HepG2 (cell line): ENCODE results near the gene ZNF485. TPM values are rescaled to one million over a fixed set of nuclear protein-coding genes. Genes with fewer than 3 reads are reported as not detected.

Experiments
- CREB1 ChIP-seq, 2 experiments: fragments of 450-650 bp in 1 of 2; IDR thresholded peaks; 2 replicates each; pipeline ENCODE4 v1.6.1; 2016 to 2017; ENCODE audit warnings: control low read depth in 1 of 2, mild to moderate bottlenecking in 1 of 2, missing compliant biosample characterization in 1 of 2, missing genetic modification characterization in 1 of 2
- ELK4 ChIP-seq: sonication (generic); formaldehyde crosslinking; IDR thresholded peaks from 2 replicates; pipeline ENCODE4 v1.9.0; 2021; ENCODE audit warnings: missing genetic modification reagents, borderline replicate concordance
- FOXP1 ChIP-seq, 2 experiments: fragments of 450-650 bp in 1 of 2; IDR thresholded peaks; 2 replicates each; pipeline ENCODE4 v1.6.1; 2017 to 2018; ENCODE audit warnings: antibody characterized with exemption in 1 of 2
- GATAD1 ChIP-seq: IDR thresholded peaks from 2 replicates; pipeline ENCODE4 v1.6.1; 2016; ENCODE audit warnings: missing genetic modification reagents, missing compliant biosample characterization
- GLMP ChIP-seq: sonication (generic); formaldehyde crosslinking; IDR thresholded peaks from 2 replicates; pipeline ENCODE4 v1.9.0; 2021; ENCODE audit warnings: missing genetic modification reagents, mild to moderate bottlenecking, borderline replicate concordance
- HCFC1 ChIP-seq: fragments of 150-350 bp; IDR thresholded peaks from 2 replicates; pipeline ENCODE4 v1.6.1; 2014; ENCODE audit warnings: low read depth, low read length
- HDAC6 ChIP-seq: fragments of 200-600 bp; sonication (generic); IDR thresholded peaks from 2 replicates; pipeline ENCODE4 v1.7.0; 2017; ENCODE audit warnings: mild to moderate bottlenecking, antibody characterized with exemption, low read length, low read depth
- HNRNPLL ChIP-seq: fragments of 200-400 bp; formaldehyde crosslinking; IDR thresholded peaks from 2 replicates; pipeline ENCODE4 v1.6.1; 2017; ENCODE audit warnings: mild to moderate bottlenecking, low read depth, low read length; ENCODE audit not compliant: poor library complexity, severe bottlenecking
- MAFG ChIP-seq: sonication (generic); formaldehyde crosslinking; IDR thresholded peaks from 2 replicates; pipeline ENCODE4 v1.5.1; 2020; ENCODE audit warnings: mild to moderate bottlenecking, missing genetic modification reagents
- MEF2D ChIP-seq: sonication (generic); formaldehyde crosslinking; IDR thresholded peaks from 2 replicates; pipeline ENCODE4 v1.5.1; 2020; ENCODE audit warnings: mild to moderate bottlenecking, missing genetic modification reagents
- NFKB2 ChIP-seq: sonication (generic); formaldehyde crosslinking; IDR thresholded peaks from 2 replicates; pipeline ENCODE4 v1.4.0; 2020; ENCODE audit warnings: missing genetic modification reagents, borderline replicate concordance
- SAFB2 ChIP-seq: sonication (generic); formaldehyde crosslinking; IDR thresholded peaks from 2 replicates; pipeline ENCODE4 v1.5.1; 2020; ENCODE audit warnings: missing genetic modification reagents, low read depth, mild to moderate bottlenecking, borderline replicate concordance
- SMYD3 ChIP-seq: sonication (generic); formaldehyde crosslinking; IDR thresholded peaks from 2 replicates; pipeline ENCODE4 v1.8.1; 2023; ENCODE audit warnings: mild to moderate bottlenecking, missing genetic modification reagents
- TGIF2 ChIP-seq: IDR thresholded peaks from 2 replicates; pipeline ENCODE4 v1.6.1; 2016; ENCODE audit warnings: control low read depth, missing compliant biosample characterization
- USF2 ChIP-seq, 2 experiments: sonication (generic) in 1 of 2; formaldehyde crosslinking in 1 of 2; IDR thresholded peaks; 2 replicates each; pipeline versions ENCODE4 v1.5.1 to v1.6.1; 2011 to 2020; ENCODE audit warnings: borderline replicate concordance in 1 of 2, low read depth in 1 of 2, low read length in 1 of 2, mild to moderate bottlenecking in 1 of 2, missing genetic modification reagents in 1 of 2, moderate library complexity in 1 of 2
- XRCC5 ChIP-seq: fragments of 200-400 bp; formaldehyde crosslinking; optimal IDR thresholded peaks from 2 replicates; pipeline ENCODE3; 2017; ENCODE audit warnings: mild to moderate bottlenecking, low read length
- ZFP82 ChIP-seq: sonication (generic); formaldehyde crosslinking; IDR thresholded peaks from 2 replicates; pipeline ENCODE4 v1.5.1; 2020; ENCODE audit warnings: mild to moderate bottlenecking, missing genetic modification reagents, borderline replicate concordance
- ZNF33A ChIP-seq: sonication (generic); formaldehyde crosslinking; IDR thresholded peaks from 2 replicates; pipeline ENCODE4 v1.5.1; 2020; ENCODE audit warnings: missing genetic modification reagents, mild to moderate bottlenecking, moderate library complexity, borderline replicate concordance
- ZNF460 ChIP-seq: sonication (generic); formaldehyde crosslinking; IDR thresholded peaks from 2 replicates; pipeline ENCODE4 v1.5.1; 2020; ENCODE audit warnings: missing genetic modification reagents, mild to moderate bottlenecking, borderline replicate concordance
- ZNF563 ChIP-seq: sonication (generic); formaldehyde crosslinking; IDR thresholded peaks from 2 replicates; pipeline ENCODE4 v1.8.0; 2022; ENCODE audit warnings: mild to moderate bottlenecking, moderate library complexity, missing genetic modification reagents
- ZNF768 ChIP-seq: sonication (generic); formaldehyde crosslinking; IDR thresholded peaks from 2 replicates; pipeline ENCODE4 v1.4.0; 2020; ENCODE audit warnings: missing genetic modification reagents
- polyA plus RNA-seq, 8 experiments: library from polyadenylated mRNA; depleted of rRNA in 3 of 8; stranded (reverse) in 7 of 8; unstranded in 1 of 8; fragments of >200 nt; fragmentation: Illumina TruSeq in 4 of 8; extraction: Trizol in 4 of 8; gene quantifications; 2 replicates each; pipeline versions ENCODE4 v1.2.1 to v1.2.3, GENCODE V29; 2011 to 2016; ENCODE audit warnings: low read depth in 4 of 8, missing spikeins in 1 of 8, mixed read lengths in 1 of 8; ENCODE audit not compliant: insufficient read depth in 1 of 8
- total RNA-seq, 5 experiments: library from RNA; depleted of rRNA; stranded (reverse); fragments of >200 nt; fragmentation: Illumina TruSeq; extraction: Trizol; gene quantifications; 2 replicates each; pipeline ENCODE4 v1.2.3, GENCODE V29; 2016; ENCODE audit warnings: low read depth in 1 of 5
- TF ChIP-seq, protein P1 (sequence below): sonication (generic); formaldehyde crosslinking; conservative IDR thresholded peaks from 2 replicates; pipeline ENCODE4 v1.4.0; 2020; ENCODE audit warnings: missing genetic modification reagents

The ZNF485 gene
- total and polyA plus RNA-seq, 2 of the 13 experiments (the other 11 are each of a cell fraction or from before 2014, with no cell fraction given): 1.4 to 3.3 TPM

DNA sequence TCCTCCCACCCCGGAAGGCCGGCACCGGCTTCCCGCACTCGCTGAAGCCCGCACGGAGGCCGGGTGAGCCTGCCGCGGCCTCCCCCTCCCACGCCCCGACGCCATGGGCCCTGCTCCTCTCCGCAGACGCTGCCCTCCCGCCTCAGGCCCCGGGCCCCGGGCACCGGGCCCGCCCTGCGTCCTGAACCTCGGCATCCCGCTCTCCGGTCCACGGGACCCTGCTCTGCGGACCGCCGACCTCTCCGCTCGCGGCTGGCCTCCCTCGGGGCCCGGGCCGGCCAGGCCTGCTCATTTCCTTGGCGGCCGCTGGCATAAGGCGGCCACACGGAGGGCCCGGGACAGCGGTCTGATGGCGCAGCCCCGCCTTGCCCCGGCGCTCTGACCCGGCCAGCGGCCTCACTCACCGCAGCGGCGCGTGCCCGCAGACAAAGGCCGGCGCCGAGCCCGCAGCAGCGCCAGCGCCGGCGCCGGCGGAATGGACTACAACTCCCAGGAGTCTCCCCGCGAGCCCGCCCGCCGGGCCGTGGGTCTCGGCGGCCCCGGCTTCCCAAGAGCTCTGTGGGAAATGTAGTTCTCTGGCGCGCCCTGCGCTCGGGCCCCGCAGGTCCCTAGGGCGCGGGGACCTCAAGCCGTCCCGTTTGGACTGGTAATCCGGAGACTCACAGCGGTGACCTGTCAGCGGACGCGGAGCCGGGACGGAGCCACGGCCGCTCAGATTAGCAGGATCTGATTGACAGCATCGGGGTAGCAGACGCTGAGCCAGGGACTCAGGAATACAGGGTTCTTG is 42.4 kb downstream of the ZNF485 start, which contains the start of gene ZNF32 (continued):
- TF ChIP-seq, protein P1, sequence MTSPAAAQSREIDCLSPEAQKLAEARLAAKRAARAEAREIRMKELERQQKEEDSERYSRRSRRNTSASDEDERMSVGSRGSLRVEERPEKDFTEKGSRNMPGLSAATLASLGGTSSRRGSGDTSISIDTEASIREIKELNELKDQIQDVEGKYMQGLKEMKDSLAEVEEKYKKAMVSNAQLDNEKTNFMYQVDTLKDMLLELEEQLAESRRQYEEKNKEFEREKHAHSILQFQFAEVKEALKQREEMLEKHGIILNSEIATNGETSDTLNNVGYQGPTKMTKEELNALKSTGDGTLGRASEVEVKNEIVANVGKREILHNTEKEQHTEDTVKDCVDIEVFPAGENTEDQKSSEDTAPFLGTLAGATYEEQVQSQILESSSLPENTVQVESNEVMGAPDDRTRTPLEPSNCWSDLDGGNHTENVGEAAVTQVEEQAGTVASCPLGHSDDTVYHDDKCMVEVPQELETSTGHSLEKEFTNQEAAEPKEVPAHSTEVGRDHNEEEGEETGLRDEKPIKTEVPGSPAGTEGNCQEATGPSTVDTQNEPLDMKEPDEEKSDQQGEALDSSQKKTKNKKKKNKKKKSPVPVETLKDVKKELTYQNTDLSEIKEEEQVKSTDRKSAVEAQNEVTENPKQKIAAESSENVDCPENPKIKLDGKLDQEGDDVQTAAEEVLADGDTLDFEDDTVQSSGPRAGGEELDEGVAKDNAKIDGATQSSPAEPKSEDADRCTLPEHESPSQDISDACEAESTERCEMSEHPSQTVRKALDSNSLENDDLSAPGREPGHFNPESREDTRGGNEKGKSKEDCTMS (CRISPR knock-in tag): no peak
- peak; percentile 69; the same call in 1 of the 2 replicates for TF ChIP-seq MAFG (CRISPR knock-in tag)
- TF ChIP-seq USF2 (IDR thresholded peaks at IDR 0.05; ENCODE audit: low read depth, low read length): no peak
- no peak for TF ChIP-seq USF2 (CRISPR knock-in tag; IDR thresholded peaks at IDR 0.05; ENCODE audit: borderline replicate concordance)
- no peak for TF ChIP-seq SMYD3 (CRISPR knock-in tag)
- no peak for TF ChIP-seq CREB1 (IDR thresholded peaks at IDR 0.05)
- no peak for TF ChIP-seq CREB1 (CRISPR knock-in tag; IDR thresholded peaks at IDR 0.05)
- TF ChIP-seq XRCC5: peak; percentile 18
- TF ChIP-seq ZNF33A (CRISPR knock-in tag): no peak
- TF ChIP-seq ZNF460 (CRISPR knock-in tag): no peak
- TF ChIP-seq ZNF563 (CRISPR knock-in tag): peak; percentile 62; the same call in 1 of the 2 replicates
- peak; percentile 3; the same call in 1 of the 2 replicates for TF ChIP-seq NFKB2
- no peak for TF ChIP-seq HDAC6
- TF ChIP-seq HCFC1: peak; percentile 91
- 0 out of 2 replicates have a peak, but pooled peaks have one; percentile 57 for TF ChIP-seq SAFB2 (CRISPR knock-in tag)
- no peak for TF ChIP-seq TGIF2 (CRISPR knock-in tag)
- no peak for TF ChIP-seq ZNF768 (CRISPR knock-in tag)
- TF ChIP-seq HNRNPLL: peak; percentile 67
- TF ChIP-seq FOXP1 (IDR thresholded peaks at IDR 0.05): no peak
- no peak for TF ChIP-seq FOXP1 (CRISPR knock-in tag; IDR thresholded peaks at IDR 0.05)
- no peak for TF ChIP-seq MEF2D (CRISPR knock-in tag)
- TF ChIP-seq ZFP82: no peak
- TF ChIP-seq ELK4 (CRISPR knock-in tag): no peak
- TF ChIP-seq GATAD1 (CRISPR knock-in tag): no peak
- no peak for TF ChIP-seq GLMP (CRISPR knock-in tag)
